Stimulated activated CD4-positive, alpha-beta T cell treated with anti-CD3 and anti-CD28 coated beads, Interleukin-2, amount 100 ng/mL, for 24 hours (primary cell): ENCODE measurements around the gene ESPNL.
A peak's percentile ranks its signal among the peaks of the same experiment; 100 is the strongest.

ENCODE experiments used
- DNase-seq, 2 donors: peaks; one replicate each; pipeline ENCODE4 v3.0.0-alpha.2; 2020

The ESPNL gene

DNA sequence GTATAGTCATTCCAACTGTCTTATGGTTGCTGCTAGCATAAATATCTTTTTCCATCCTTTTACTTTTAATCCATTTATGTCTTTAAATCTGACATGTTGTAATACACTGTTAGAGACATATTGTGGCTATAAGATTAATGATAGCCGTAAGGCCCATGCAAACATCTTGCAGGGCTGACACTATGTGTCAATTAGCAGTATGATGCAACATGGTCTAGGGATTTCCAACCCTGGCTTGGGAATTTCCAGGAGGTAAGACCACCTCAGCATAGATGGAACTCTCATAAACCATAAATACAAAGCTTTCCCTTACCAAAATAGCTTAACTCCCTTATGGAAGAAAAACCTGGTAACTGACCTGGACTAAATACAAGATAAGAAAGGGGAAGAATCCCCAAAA, 22.8 kb upstream of the ESPNL start:
- DNase-seq, result no peak

DNA sequence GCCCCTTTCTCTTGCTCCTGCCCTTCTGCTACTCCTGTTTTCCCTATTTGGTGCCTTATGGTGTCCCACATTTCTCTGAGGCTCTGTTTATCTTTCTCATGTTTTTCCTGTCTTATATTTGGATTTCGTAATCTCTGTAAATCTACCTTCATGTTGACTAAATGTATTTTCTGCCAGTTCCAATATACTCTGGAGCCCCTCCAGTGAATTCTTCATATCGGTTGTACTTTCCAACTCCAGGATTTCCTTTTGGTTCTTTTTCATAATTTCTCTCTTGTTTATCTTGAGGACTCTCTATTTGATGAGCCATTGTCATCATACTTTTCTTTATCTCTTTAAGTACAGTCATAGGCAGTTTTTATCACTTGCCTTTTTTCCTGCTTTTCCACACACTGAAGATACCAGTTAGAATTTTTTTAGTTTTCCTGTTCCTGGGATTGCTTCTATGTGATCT, 20.2 kb upstream of the ESPNL start:
- DNase-seq, result no peak

DNA sequence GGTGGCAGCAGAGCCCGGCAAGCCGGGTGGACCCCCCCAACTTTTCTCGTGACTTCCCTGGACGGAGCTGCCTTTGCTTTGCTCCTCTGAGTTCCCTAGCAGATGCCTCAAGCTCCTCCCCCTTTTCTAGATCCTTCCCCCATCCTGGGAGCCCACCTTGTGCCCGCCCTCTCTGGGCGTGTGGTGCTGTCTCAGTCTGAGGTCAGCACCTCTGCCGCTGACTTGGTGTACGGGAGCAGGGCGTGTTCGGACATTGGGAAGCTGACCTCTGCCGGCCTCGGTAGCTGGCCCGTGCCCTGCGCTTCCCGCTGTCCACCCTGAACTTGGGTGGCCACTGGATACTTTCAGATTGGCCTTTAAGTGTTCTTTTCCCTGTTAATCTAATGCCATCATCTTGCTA, 19.6 kb upstream of the ESPNL start:
- DNase-seq, result no peak

DNA sequence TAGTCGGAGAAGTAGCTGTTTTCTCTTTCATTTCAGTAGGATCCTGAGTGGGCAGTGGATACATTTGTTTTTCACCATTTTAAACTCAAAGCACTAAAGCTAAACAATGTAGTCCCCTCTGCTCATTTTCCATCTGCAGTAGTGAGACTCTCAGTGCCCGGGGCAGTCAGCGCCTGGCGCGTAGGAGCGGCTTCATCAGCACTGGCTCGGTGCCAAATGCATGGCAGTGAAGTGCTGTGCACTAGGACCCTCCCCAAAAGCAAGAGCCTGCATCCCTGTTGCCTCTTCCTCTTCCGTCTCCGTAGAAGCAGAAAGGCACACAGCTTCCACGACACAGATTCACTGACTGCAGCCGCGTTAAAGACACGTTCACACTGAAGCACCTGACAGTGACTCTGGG, 19.0 kb upstream of the ESPNL start:
- DNase-seq, result no peak

DNA sequence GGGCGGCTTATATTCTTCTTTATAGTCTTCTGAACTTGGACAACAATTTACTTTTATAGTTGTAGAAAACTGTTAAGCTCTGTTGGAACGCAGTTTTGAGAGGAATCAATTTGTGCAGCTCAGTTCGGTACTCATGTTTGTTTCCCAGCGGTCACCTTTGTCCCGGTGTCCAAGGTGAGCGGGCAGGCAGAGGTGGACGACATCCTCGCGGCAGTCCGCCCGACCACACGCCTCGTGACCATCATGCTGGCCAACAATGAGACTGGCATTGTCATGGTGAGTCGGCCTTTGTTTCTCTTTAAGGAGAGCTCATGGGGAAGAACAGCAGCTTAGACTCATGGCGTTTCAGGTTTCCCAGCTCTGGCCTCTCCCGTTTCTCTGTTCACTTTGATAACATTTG, 18.6 kb upstream of the ESPNL start:
- no peak for DNase-seq

DNA sequence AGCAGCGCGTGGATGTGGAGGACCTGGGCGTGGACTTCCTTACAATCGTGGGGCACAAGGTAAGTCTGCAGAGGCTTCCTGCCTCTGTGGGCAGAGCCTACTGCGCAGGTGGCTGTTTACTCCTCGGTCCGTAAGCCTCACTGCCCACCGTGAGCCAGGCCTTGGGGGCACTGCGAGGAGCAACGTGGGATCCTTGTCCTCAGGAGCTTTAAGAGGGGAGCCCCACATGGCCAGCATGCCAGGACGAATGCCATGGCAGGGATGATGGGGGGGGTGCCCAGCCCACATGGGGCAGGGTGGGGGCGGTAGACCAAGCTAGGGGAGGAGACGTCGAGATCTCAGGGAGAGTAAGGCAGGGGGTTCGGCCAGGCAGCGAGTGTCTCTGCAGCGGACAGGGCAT, 18.0 kb upstream of the ESPNL start:
- DNase-seq, result no peak

DNA sequence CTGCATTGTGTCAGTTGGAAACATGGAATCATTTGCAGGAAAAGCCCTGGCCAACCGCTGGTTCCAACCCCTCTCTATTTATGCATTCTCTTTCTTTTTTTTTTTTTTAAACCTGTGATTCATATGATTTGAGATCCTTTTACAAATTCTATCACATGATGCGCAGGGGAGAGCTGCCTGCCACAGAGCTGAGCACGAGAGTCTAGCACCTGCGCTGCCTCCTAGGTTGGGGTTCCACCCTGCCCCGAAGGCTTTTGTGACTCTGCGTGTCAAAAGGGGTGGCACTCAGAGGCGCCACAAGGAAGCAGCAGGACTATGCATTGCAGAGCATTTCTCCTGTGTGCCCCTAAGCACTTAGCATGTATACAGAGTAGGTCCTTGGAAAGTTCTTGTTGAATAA, 17.3 kb upstream of the ESPNL start:
- no peak for DNase-seq

DNA sequence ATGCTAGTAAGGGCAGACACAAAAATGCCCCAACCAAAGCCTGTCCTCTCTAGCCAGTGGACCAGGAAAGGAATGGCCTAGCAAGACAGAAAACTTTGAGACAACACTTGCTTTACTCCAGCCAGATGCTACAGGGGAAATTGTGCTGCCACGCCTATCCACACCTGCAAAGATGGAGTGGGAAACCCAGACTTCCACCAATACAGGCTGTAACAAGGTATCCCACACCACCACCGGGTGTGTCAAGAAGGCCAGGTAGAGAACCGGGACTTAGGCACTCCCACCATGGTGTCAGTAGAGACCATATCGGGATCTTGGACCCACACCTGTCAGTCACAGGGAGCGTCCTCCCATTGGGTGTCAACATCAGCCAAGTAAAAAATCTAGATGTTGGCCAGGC, 16.2 kb upstream of the ESPNL start:
- no peak for DNase-seq

DNA sequence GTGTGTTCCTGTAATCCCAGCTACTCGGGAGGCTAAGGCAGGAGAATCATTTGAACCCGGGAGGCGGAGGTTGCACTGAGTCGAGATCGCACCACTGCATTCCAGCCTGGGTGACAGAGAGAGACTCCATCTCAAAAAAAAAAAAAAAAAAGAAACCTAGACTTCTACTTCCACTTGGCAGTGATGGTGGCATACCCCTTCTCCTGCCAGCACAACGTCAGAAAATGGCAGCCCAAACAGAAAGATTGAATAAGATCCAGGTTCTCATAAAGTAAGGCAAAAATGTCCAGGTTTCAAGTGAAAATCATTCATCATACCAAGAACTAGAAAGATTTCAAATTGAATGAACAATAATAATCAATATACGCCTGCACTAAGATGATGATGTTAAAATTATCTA, 15.4 kb upstream of the ESPNL start:
- no peak for DNase-seq

DNA sequence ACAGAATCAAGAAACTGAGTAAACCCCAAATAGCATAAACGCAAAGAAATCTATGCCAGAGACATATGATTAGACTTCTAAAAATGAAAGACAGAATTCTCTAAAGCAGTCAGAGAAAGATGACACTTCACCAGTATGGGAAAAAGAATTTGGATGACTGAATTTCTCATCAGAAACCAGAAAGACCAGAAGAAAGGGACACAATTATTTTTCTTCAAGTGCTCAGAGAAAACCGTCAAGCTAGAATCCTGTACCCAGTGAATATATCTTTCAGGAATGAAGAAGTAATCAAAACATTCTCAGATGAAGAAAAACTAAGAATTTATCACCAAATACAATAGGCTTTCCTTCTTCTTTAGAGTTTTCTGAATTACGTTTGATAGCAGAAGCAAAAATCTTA, 14.2 kb upstream of the ESPNL start:
- DNase-seq, result no peak

DNA sequence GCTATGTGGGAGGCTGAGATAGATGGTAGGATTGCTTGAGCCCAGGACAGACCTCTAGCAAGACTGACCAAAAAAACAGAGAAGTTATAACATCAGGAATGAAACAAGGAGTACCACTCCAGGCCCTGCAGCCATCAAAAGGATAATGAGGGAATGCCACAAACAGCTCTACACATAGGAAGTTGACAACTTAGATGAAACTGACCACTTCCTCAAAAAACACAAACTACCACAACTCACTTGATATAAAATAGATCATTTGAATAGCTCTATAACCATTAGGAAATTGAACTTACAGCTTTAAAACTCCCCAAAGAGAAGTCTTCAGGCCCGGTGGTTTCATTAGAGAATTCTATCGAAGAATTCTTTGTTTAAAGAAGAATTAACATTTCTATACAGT, 12.9 kb upstream of the ESPNL start:
- DNase-seq, result no peak

DNA sequence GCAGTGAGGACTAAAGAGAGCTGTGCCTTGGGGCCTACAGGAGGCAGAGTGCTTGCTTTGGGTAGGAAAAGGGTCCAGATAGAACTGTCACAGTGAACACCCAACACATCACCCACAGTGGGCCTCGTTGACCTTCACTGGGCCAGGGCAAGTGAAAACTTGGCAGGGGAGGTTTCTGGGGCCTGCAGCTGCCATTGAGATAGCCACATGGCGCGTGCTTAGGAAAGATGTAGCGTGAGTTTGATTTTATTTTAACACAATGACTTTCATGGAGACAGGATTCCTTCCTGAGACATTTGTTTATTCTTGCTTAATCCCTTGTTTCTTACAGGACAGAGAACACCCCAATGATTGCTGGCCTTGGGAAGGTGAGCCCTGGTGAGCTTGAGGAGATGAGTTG, 9.3 kb upstream of the ESPNL start:
- no peak for DNase-seq

DNA sequence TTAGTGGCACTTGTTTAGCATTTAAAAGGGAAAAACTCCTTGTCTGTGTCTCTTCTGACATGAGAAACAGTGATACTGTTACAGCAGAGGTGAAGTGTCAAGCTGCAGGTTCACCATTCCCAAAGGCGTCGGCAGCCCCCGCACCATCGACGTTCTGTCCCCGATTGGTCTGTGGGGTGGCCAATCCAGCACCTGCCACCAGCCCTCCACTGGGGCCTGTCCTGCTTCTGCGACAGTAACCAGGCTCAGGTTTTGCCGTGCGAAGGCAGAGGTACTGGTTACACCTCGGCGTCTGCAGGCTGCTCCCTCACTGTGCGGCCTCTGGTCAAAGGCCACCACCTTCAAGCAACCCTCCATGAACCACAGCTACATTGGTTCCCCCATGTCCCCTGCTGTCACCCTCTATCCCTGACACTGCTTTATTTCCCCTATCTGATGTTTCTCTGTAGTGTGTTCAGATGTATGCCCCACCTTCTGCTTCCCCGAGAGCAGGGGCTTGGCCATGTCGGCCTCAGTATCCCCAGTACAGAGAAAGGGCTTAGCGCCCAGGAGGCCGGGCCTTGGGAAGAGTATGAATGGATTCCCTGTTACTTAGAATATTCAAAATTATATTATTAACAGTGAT, 8.6 kb upstream of the ESPNL start:
- no peak for DNase-seq

DNA sequence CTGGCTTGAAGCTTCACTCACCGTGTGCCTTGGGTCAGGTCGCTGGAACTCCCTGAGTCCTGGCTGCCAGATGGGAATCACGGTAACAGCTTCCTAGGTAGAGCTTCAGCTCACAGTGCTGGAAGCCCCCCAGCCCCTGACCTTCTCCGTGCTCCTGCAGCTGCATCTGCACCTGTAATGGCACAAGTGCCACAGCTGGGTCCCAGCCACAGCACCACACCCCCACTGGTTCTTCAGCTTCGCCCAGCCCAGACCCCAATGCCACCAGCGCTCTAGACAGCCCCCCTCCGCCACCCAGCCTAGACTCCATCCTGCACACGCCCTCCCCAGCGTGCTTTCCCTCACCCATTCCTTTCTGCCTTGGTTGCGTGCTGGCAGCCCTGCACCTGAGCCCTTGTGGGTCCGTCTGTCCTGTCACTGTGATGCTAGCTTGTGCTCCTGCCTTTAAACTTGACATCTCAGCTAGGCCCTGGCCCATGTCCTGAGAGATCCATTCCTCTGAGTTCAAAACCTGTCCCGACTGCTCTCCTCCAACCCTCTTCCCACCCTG, 7.6 kb upstream of the ESPNL start:
- no peak for DNase-seq

DNA sequence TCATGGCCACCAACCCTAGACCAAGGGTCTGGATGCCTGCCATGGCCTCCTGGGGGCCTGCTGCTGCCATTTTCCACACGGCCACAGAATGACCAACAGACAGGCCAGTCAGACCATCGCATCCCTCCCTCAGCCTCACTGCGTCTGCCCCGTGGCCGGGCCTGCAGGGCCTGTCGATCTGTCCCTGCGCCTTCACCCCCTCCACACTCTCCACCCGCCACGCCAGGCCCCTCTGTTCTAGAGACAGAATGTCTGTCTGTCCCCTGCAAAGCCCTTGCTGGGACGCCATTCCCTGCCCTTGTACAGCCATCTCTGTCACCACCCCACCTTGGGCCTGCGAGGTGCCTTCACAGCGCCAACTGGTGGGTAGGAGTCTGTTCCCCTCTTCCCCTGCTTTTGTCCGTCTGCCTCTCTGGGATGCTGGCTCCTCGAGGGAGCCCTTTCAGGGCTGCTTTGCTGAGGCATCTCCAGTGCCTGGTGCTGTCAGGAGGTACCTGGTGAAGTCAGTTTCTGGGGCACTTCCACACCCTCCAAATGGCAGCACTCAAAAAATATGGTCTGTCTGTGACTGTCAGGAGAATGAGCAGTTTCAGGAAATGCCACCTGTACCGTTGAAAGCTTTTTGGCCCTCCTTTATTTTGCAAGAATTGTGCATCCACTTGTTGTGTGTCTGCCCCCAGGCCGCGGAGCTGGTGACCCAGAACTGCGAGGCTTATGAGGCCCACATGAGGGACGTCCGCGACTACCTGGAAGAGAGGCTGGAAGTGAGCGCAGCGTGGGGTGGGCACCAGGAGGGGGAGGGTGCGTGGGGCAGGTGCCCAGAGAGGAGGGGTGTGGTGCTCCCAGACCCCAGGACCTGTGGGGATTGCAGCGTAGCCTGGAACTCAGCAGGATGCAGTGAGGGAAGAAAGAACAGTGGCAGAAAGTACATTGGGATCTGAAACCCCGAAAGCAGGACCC, 6.7 kb upstream of the ESPNL start:
- DNase-seq, result no peak

DNA sequence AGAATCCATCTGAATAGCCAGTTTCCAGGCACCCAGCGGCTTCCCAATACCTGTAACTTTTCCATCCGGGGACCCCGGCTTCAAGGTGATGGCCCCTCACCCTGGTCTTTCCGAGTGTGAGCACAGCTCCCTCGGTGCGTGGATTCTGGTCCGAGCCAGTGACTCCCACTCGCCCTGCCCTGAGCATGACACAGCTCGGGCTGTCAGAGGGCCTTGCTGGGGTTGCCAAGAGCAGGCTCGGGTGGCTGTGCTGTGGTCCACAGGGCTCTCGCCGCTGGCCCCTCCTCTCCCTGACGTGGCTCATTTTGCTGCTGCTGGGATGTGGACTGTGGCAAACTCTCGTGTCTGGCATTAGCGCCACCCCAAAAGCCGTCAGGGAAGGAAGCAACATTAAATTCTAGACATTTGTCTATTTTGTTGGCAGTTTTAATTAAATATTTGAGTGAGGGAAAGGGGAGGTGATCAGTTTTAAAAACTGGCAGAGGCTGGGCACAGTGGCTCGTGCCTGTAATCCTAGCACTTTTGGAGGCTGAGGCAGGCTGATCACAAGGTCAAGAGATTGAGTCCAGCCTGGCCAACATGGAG, 5.6 kb upstream of the ESPNL start:
- DNase-seq, result no peak

DNA sequence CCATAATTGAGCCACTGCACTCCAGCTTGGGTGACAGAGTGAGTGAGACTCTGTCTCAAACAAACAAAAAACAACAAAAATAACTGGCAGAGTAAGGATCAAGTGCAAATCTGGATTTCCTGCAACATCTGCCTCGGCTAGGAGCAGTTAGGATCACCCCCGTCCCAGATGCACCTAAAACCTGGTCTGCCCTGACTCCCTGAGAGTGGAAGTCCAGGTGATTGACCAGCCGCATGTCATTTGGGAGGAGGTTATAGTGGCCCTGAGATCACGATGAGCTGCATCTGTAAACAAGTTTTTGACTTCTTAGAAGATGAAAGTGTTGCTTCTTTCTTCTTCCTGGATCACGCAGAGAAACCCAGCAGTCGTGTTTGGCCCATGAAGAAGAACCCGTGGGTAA, 5.0 kb upstream of the ESPNL start:
- DNase-seq, result no peak

DNA sequence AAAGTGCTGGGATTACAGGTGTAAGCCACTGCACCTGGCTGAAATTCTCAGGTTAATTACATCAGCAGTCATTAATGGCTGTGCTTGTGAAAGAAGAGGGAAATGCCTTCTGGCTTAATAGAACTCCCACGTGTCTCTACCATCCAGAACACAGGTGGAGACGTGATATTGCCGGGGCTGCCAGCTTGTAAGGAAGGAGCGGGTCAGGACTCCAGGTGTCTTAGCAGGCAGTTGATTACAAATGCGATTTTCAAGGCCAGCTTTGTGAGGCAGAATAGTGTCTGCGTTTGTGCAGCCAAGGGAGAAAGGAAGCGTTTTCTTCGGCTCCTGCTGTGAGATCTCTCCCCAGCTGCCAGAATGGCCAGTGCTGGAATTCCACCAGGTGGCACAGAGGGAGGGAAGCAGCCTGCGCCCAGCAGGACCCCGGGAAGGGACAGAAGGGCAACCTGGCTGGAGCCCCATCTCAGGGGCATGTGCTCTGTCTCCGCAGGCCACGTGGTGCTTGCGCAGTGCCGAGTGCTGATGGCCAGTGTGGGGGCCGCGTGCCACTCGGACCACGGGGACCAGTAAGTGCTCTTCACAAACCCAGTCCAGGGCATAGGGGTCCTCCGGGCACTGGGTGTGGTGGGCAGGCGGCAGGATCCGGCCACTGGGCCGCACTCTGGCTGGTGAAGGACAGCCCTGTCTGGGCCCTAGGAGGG, 3.7 kb upstream of the ESPNL start:
- no peak for DNase-seq

DNA sequence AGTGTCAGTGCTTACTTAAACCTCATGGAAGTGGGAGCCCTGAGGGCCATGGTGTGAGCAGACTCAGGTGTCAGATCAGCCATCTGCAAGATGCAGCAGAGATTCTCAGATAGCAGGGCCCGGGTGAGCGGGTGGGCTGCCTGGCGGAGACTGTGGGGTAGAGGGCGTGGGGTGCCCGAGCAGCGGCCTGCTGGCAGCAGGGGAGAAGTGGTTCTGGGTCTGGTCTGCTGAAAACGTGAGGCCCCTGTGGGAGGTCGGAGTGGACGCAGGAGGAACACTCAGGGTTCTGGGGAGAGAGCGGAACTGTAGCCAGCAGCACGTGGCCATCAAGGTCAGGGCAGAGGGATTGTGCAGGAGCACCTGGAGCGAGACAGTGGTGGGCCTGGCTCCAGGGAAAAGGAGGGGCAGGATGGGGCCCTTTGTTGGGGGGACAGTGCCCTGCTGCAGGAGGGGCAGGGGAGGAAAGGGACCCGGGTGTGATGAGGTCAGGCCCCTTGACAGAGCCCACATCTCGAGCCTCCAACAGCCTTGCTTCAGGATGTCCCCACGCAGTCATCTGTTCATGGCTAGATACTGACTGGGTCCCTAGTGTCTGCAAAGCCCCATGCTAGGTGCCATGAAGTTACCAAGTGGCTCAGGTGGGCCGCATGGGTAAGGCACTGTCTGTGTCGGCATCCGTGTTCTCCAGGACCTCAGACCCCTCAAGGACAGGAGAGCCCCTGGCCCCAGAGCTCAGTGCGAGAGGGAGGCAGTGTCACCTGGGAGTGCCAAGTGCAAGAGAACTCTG, 2.7 kb upstream of the ESPNL start:
- no peak for DNase-seq

DNA sequence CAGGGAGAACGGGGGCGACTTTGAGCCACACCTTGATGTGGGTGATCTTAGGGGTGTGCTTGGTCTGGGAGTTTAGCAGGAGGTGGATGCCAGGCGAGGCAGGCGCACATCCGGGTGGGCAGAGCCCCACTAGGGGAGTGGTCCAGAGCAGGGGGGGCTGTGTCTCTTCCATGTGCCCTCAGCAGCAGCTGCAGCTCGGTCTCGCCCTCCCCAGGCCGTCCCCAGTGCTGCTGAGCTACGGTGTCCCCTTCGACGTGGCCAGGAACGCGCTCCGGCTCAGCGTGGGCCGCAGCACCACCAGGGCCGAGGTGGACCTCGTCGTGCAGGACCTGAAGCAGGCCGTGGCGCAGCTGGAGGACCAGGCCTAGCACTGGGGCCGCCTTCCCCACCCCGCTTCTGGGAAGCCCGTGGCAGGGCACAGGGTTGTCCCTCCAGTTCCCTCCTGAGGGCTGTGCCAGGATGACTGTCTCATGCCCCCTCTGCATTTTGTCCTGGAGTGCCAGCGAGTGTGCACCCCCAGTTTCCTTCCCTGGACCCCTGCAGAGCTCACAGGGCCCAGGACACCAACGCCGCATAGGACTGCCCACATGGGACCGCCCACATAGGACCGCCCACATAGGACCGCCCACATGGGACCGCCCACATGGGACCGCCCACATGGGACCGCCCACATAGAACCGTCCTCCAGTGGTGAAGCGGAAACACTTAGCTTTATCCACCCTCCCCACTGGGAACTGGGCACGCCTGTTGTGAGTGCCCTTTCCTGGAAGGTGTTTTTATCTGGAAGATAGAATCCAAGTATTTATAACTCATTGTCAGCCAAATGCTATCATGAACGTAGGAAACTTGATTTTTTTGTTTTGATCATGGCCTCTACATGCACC, 1.9 kb upstream of the ESPNL start:
- DNase-seq, result peak in 1 of 2 donors; percentile 16
